ENCODE measurements around the gene VDR. TPM values are rescaled to one million over a fixed set of nuclear protein-coding genes. Genes with fewer than 3 reads are reported as not detected.
"Not testable (repeated sequence)": the region's sequence is repeated elsewhere in the genome, so short reads cannot be mapped to it uniquely, and the experiment has no call there.

Gene VDR
- total RNA-seq, 1 experiment from 2014 or later: 22.3 TPM

GRCh38 chr12:47818007-47818376, 86.8 kb downstream of the VDR start:
- BruUV-seq (replicated peaks): no TSS peak
- Mint-ChIP-seq H3K27me3 (ENCODE audit: insufficient read depth, unreplicated experiment) (no peaks in the 10 kb centered on the region), H3K4me3 (ENCODE audit: unreplicated experiment) (peak overlapping the region; percentile 98), H3K36me3 (ENCODE audit: insufficient read depth, unreplicated experiment) (no peaks in the 10 kb centered on the region), H3K27ac (ENCODE audit: low read depth, unreplicated experiment) (peak overlapping the region; percentile 78), H3K4me1 (ENCODE audit: insufficient read depth, unreplicated experiment) (peaks cover 71% of the 10 kb centered on the region), H3K9me3 (ENCODE audit: unreplicated experiment) (no peaks in the 10 kb centered on the region)
- POLR2A ChIA-PET: interaction anchor here (0.8 to 5.9 kb wide), 6 partner anchors 9 to 42 kb away, joined by 4 to 110 read pairs (median 5); no protein-coding TSS in a partner anchor
- TF ChIP-seq CTCF (IDR thresholded peaks at IDR 0.05; ENCODE audit: unreplicated experiment): no peak
- CTCF ChIA-PET: interaction anchor here (1.0 to 4.2 kb wide), 16 partner anchors 9 to 132 kb away, joined by 3 to 33 read pairs (median 5); partner anchors contain the start of gene RPAP3
- no peak for DNase-seq (ENCODE audit: unreplicated experiment)
- intact Hi-C loops (cut with micrococcal nuclease): loop anchor here (5.0 kb wide), 1 partner anchor 41 kb away; no protein-coding TSS in a partner anchor

GRCh38 chr12:47817272-47818006, 87.4 kb downstream of the VDR start:
- peak overlapping the region; percentile 91 for H3K27ac Mint-ChIP-seq (ENCODE audit: low read depth, unreplicated experiment)
- POLR2A ChIA-PET: interaction anchor here (0.7 to 5.9 kb wide), 5 partner anchors 9 to 292 kb away, joined by 3 to 110 read pairs (median 4); no protein-coding TSS in a partner anchor

GRCh38 chr12:47816403-47817271, 88.2 kb downstream of the VDR start:
- H3K9me3 Mint-ChIP-seq (ENCODE audit: unreplicated experiment): no peaks in the 10 kb centered on the region
- peak overlapping the region; percentile 98 for H3K4me3 Mint-ChIP-seq (ENCODE audit: unreplicated experiment)
- intact Hi-C loops (cut with micrococcal nuclease): loop anchor here (5.0 kb wide), 1 partner anchor 39 kb away; no protein-coding TSS in a partner anchor
- TF ChIP-seq CTCF (IDR thresholded peaks at IDR 0.05; ENCODE audit: unreplicated experiment): no peak
- no peak for DNase-seq (ENCODE audit: unreplicated experiment)
- ChIA-PET CTCF (interaction anchor here (0.6 to 4.2 kb wide), 18 partner anchors 9 to 536 kb away, joined by 3 to 33 read pairs (median 4); no protein-coding TSS in a partner anchor), POLR2A (interaction anchor here (0.7 to 5.9 kb wide), 5 partner anchors 9 to 293 kb away, joined by 3 to 110 read pairs (median 4); no protein-coding TSS in a partner anchor)
- peak overlapping the region; percentile 91 for H3K27ac Mint-ChIP-seq (ENCODE audit: low read depth, unreplicated experiment)
- H3K4me1 Mint-ChIP-seq (ENCODE audit: insufficient read depth, unreplicated experiment): peaks cover 68% of the 10 kb centered on the region
- no TSS peak for BruUV-seq (replicated peaks)
- no peaks in the 10 kb centered on the region for H3K36me3 Mint-ChIP-seq (ENCODE audit: insufficient read depth, unreplicated experiment)
- H3K27me3 Mint-ChIP-seq (ENCODE audit: insufficient read depth, unreplicated experiment): no peaks in the 10 kb centered on the region

More at GRCh38 chr12:47817272-47818006, 87.4 kb downstream of the VDR start:
- Mint-ChIP-seq H3K9me3 (ENCODE audit: unreplicated experiment) (no peaks in the 10 kb centered on the region), H3K4me3 (ENCODE audit: unreplicated experiment) (peak overlapping the region; percentile 98), H3K36me3 (ENCODE audit: insufficient read depth, unreplicated experiment) (no peaks in the 10 kb centered on the region), H3K4me1 (ENCODE audit: insufficient read depth, unreplicated experiment) (peaks cover 68% of the 10 kb centered on the region), H3K27me3 (ENCODE audit: insufficient read depth, unreplicated experiment) (no peaks in the 10 kb centered on the region)
- CTCF ChIA-PET: interaction anchor here (0.6 to 4.2 kb wide), 18 partner anchors 9 to 537 kb away, joined by 3 to 33 read pairs (median 4); partner anchors contain the start of gene RPAP3
- DNase-seq (ENCODE audit: unreplicated experiment): no peak
- no peak for TF ChIP-seq CTCF (IDR thresholded peaks at IDR 0.05; ENCODE audit: unreplicated experiment)
- intact Hi-C loops (cut with micrococcal nuclease): loop anchor here (5.0 kb wide), 1 partner anchor 40 kb away; no protein-coding TSS in a partner anchor
- TSS peak; percentile 18 for BruUV-seq (replicated peaks)

GRCh38 chr12:47815447-47815846, 89.3 kb downstream of the VDR start:
- H3K4me3 Mint-ChIP-seq (ENCODE audit: unreplicated experiment); H3K27me3 Mint-ChIP-seq (ENCODE audit: insufficient read depth, unreplicated experiment); H3K36me3 Mint-ChIP-seq (ENCODE audit: insufficient read depth, unreplicated experiment); H3K27ac Mint-ChIP-seq (ENCODE audit: low read depth, unreplicated experiment); BruUV-seq (replicated peaks); DNase-seq (ENCODE audit: unreplicated experiment); POLR2A ChIA-PET; H3K9me3 Mint-ChIP-seq (ENCODE audit: unreplicated experiment): not testable (repeated sequence)
- H3K4me1 Mint-ChIP-seq (ENCODE audit: insufficient read depth, unreplicated experiment): peaks cover 69% of the 10 kb centered on the region
- CTCF ChIA-PET: interaction anchor here (0.7 to 2.6 kb wide), 3 partner anchors 13 to 20 kb away, joined by 3 to 12 read pairs (median 4); no protein-coding TSS in a partner anchor
- intact Hi-C loops (cut with micrococcal nuclease): loop anchor here (5.0 kb wide), 1 partner anchor 38 kb away; no protein-coding TSS in a partner anchor
